ENCODE measurements around the gene MEGF9.

Gene MEGF9
- long read RNA-seq, result 0 reads

- H3K27ac ChIP-seq (replicated peaks), result peak within 1 kb of the TSS; percentile 68
Observed at GRCh38 chr9:120714088-120714845, at the start of gene MEGF9. MEGF9 (minus strand) TSS chr9:120714470; CDS start chr9:120714358, 112 bp downstream.

GRCh38 chr9:120761006-120761405 is 46.7 kb upstream of the MEGF9 start:
- Histone ChIP-seq H3K27ac (replicated peaks) (no peak overlapping the region), H3K4me3 (replicated peaks; ENCODE audit: insufficient read depth, low read length) (no peak overlapping the region), H3K27me3 (ENCODE audit: insufficient read depth, poor library complexity, severe bottlenecking) (no peaks in the 10 kb centered on the region)
- no peak for DNase-seq (ENCODE audit: low read depth in 1 of 2, low spot score in 1 of 2)
- TF ChIP-seq, protein P1, sequence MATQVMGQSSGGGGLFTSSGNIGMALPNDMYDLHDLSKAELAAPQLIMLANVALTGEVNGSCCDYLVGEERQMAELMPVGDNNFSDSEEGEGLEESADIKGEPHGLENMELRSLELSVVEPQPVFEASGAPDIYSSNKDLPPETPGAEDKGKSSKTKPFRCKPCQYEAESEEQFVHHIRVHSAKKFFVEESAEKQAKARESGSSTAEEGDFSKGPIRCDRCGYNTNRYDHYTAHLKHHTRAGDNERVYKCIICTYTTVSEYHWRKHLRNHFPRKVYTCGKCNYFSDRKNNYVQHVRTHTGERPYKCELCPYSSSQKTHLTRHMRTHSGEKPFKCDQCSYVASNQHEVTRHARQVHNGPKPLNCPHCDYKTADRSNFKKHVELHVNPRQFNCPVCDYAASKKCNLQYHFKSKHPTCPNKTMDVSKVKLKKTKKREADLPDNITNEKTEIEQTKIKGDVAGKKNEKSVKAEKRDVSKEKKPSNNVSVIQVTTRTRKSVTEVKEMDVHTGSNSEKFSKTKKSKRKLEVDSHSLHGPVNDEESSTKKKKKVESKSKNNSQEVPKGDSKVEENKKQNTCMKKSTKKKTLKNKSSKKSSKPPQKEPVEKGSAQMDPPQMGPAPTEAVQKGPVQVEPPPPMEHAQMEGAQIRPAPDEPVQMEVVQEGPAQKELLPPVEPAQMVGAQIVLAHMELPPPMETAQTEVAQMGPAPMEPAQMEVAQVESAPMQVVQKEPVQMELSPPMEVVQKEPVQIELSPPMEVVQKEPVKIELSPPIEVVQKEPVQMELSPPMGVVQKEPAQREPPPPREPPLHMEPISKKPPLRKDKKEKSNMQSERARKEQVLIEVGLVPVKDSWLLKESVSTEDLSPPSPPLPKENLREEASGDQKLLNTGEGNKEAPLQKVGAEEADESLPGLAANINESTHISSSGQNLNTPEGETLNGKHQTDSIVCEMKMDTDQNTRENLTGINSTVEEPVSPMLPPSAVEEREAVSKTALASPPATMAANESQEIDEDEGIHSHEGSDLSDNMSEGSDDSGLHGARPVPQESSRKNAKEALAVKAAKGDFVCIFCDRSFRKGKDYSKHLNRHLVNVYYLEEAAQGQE (IDR thresholded peaks at IDR 0.05; ENCODE audit: insufficient replicate concordance, low read depth), result no peak
- TF ChIP-seq GABPA (IDR thresholded peaks at IDR 0.05; ENCODE audit: low read depth) (no peak), POLR2AphosphoS5 (IDR thresholded peaks at IDR 0.05; ENCODE audit: low read depth) (no peak), SPI1 (IDR thresholded peaks at IDR 0.05; ENCODE audit: borderline replicate concordance, low read depth) (no peak), CTCF (IDR thresholded peaks at IDR 0.05; ENCODE audit: insufficient read depth, low read length) (no peak)

More at GRCh38 chr9:120714088-120714845, at the start of gene MEGF9:
- DNase-seq (ENCODE audit: low read depth in 1 of 2, low spot score in 1 of 2), result peak; percentile 91 to 98
- peak; percentile 69 for TF ChIP-seq POLR2AphosphoS5 (IDR thresholded peaks at IDR 0.05; ENCODE audit: low read depth)
- TF ChIP-seq, protein P1 (IDR thresholded peaks at IDR 0.05; ENCODE audit: insufficient replicate concordance, low read depth), result no peak
- Histone ChIP-seq H3K4me3 (replicated peaks; ENCODE audit: insufficient read depth, low read length) (peak within 1 kb of the TSS; percentile 98), H3K27me3 (ENCODE audit: insufficient read depth, poor library complexity, severe bottlenecking) (no peaks in the 10 kb centered on the region)

DNA sequence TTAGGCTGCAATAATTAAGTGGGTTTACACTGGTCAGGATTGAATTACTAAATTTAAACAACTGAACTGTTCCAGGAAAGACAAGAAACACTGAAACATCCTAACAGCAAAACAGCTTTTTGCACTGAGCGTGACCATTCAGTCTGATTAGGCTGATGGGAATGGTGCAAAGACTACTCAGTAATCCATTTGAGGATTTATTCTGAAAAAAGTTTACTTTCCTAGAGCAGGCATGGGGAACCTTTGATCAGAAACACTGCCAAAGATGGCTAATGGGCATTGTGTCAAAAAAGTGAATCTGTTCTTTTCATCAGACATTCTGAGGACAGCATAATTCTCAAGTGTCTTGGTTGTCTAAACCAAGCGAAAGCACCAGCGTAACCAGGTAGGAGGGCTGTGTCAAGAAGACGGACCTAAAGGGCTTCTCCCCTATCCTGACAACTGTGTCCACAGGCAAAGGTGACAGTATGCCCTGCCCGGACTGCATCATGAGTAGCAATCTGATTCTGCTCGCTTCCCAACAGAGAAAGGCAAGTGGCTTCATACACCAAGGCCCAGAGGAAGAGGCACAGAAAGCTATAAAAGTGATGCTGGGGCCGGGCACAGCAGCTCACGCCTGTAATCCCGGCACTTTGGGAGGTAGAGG is 45.6 kb upstream of the MEGF9 start:
- TF ChIP-seq, protein P1 (IDR thresholded peaks at IDR 0.05; ENCODE audit: insufficient replicate concordance, low read depth), result no peak
- Histone ChIP-seq H3K27me3 (ENCODE audit: insufficient read depth, poor library complexity, severe bottlenecking) (no peaks in the 10 kb centered on the region), H3K4me3 (replicated peaks; ENCODE audit: insufficient read depth, low read length) (no peak overlapping the region), H3K27ac (replicated peaks) (no peak overlapping the region; the same call in 1 of the 2 replicates)
- no peak for DNase-seq (ENCODE audit: low read depth in 1 of 2, low spot score in 1 of 2)

DNA sequence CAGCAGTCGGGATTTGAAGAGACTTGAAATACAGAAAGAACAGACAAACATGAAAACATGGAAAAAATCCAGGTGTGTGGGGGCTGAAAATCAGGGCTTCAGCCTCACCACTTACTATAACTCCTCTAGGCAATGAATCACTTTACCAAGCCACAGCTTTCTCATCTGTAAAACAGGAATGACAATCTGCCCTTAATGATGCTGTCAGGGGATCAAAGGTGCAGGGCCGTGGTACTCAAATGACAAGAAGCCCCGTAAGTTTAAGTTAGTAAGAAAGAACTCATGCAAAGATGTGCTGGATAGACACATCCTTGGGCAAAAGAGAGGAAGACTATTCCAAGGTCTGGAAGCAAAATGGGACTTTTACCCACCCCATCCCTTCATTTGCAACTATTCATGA is 44.3 kb upstream of the MEGF9 start:
- H3K4me3 ChIP-seq (replicated peaks; ENCODE audit: insufficient read depth, low read length), result no peak overlapping the region
- H3K27me3 ChIP-seq (ENCODE audit: insufficient read depth, poor library complexity, severe bottlenecking), result no peaks in the 10 kb centered on the region
- no peak for DNase-seq (ENCODE audit: low read depth in 1 of 2, low spot score in 1 of 2)
- TF ChIP-seq POLR2AphosphoS5 (IDR thresholded peaks at IDR 0.05; ENCODE audit: low read depth) (no peak), GABPA (IDR thresholded peaks at IDR 0.05; ENCODE audit: low read depth) (no peak)
- TF ChIP-seq, protein P1 (IDR thresholded peaks at IDR 0.05; ENCODE audit: insufficient replicate concordance, low read depth), result no peak
- peak overlapping the region; percentile 82 for H3K27ac ChIP-seq (replicated peaks)

Data from HL-60 (cell line).